Astrocyte of the spinal cord (primary cell): Measurements from ENCODE around the gene BHLHE41.

Source experiments
- DNase-seq: peaks from one replicate; pipeline ENCODE4 v3.0.0; 2011; ENCODE audit warnings: low read depth, low spot score
- H3K4me3 ChIP-seq: 2 replicates; pipeline ENCODE4 v1.5.1; 2011; ENCODE audit warnings: low read depth, mild to moderate bottlenecking, low read length, moderate library complexity
- CTCF ChIP-seq: IDR thresholded peaks from 2 replicates; pipeline ENCODE4 v1.5.1; 2012; ENCODE audit warnings: low read depth, mild to moderate bottlenecking, low read length, inconsistent platforms
- in situ Hi-C: cut with HindIII; loops from 2 replicates; pipeline ENCODE4 v1.10.0; 2017; ENCODE audit warnings: low sequenced_read_pairs

The BHLHE41 gene

GRCh38 chr12:26100666-26101349, 24.0 kb downstream of the BHLHE41 start:
- H3K4me3 ChIP-seq = no peak overlapping the region
- no peak for DNase-seq
- in situ Hi-C loops = no loop called here
- no peak for TF ChIP-seq CTCF

DNA sequence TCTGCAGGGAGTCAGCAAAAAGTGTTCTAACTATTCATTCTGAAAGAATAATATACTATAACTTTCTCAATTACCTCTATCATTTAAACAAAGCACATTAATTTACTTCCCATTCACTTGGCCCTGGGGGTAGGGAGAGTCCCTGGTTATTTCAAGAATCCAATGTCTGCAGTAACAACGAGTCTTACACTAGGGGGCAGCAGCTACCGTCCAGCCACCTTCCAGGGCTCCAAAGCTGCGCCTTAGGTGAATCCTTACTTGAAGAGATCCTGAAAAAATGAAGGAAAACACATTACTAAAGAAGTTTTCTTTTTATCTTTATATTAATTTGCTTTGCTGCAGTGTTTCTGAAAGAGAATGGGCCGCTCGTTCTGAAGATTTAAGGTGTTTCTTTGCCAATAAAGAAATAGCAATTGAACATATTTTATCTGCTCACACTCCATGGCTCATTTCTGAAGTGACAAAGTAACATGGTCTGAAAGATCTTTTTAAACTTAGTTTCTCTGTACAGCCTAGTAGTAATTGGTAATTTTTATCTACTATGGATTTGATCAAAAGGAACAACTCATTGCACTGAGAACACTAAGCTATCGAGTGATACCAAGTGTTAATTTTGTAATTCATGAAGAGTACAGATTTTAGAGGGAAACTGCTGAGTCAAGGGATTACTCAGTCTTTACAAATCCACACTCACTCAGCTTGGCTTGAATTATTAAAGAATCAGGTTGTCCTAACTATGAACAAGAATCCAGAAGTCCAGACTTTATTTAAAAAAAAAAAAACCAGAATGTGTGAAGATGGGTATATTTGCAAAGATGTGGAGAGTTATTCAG, 27.6 kb downstream of the BHLHE41 start:
- peak; percentile 82 for DNase-seq
- peak; percentile 94 for TF ChIP-seq CTCF
- no peak overlapping the region for H3K4me3 ChIP-seq
- in situ Hi-C loops = no loop called here

GRCh38 chr12:26096036-26096435, 28.8 kb downstream of the BHLHE41 start:
- DNase-seq = no peak
- H3K4me3 ChIP-seq = no peak overlapping the region
- TF ChIP-seq CTCF = no peak
- in situ Hi-C loops = no loop called here

DNA sequence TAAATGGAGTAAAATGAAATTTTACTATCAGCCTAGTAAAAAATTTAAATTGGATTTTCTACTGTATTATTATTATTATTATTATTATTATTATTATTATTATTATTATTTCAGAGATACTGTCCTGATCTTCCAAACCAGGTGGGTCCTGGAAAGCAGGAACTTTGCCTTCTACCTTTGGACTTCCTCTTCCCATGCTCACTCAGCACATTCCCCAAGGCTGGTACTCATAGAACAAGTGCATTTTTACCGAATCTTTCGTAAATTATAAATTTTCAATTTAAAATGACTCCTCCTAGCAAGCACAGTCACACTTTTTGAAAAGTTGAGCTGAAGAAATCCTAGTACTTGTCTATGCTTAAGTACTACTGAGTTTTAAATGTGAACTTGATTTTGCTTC, 29.7 kb downstream of the BHLHE41 start:
- DNase-seq = no peak
- no peak for TF ChIP-seq CTCF
- in situ Hi-C loops = no loop called here
- no peak overlapping the region for H3K4me3 ChIP-seq

- no peak for TF ChIP-seq CTCF
- DNase-seq = peak; percentile 59
- H3K4me3 ChIP-seq = no peak overlapping the region
- in situ Hi-C loops = no loop called here
Measured at GRCh38 chr12:26092346-26093105, 32.3 kb downstream of the BHLHE41 start.

DNA sequence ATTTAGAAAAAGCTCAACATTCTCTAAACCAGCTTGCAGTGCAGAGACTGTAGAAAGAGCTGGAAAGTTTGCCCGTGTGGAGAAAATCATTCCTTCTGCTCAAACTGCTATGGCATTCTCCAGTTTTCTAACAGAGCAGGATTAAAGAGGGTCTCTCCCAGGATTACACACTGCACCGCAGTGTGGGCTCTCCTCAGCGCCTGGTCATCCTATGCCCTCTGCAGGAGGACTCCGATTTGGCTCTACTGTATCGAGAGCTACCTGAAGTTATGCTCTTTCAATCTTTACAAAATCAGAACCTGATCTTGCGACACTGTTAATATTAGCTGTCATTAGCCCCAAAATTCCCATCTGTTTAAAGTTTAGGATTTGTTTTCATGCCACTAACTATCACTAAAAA, 33.0 kb downstream of the BHLHE41 start:
- in situ Hi-C loops = no loop called here
- DNase-seq = peak; percentile 19
- peak; percentile 45 for TF ChIP-seq CTCF
- H3K4me3 ChIP-seq = no peak overlapping the region
